Stimulated activated CD4-positive, alpha-beta T cell treated with anti-CD3 and anti-CD28 coated beads, Interleukin-15, amount 100 ng/mL, for 48 hours (primary cell): Measurements from ENCODE around the gene TMEM217.
"Not testable (repeated sequence)": the region's sequence is repeated elsewhere in the genome, so short reads cannot be mapped to it uniquely, and the experiment has no call there.

Source experiments
- DNase-seq, 2 donors: peaks; one replicate each; pipeline ENCODE4 v3.0.0-alpha.2; 2020; ENCODE audit warnings: low read depth in 2 of 2

The TMEM217 gene

GRCh38 chr6:37257634-37258404 lies at the start of gene TMEM217, which contains the start of gene TBC1D22B:
Gene TMEM217, minus strand, starts transcription at chr6:37258144. Its CDS starts 39,114 bp downstream, at chr6:37219030.
Gene TBC1D22B, plus strand, starts transcription at chr6:37257772. Its CDS starts 146 bp downstream, at chr6:37257918.
- DNase-seq = peak; percentile 95 to 97

GRCh38 chr6:37307484-37307883 lies 49.5 kb upstream of the TMEM217 start:
- DNase-seq = not testable (repeated sequence)

GRCh38 chr6:37306624-37307222 lies 48.8 kb upstream of the TMEM217 start:
- DNase-seq = no peak

GRCh38 chr6:37305841-37306425 lies 48.0 kb upstream of the TMEM217 start:
- DNase-seq = no peak

- DNase-seq = no peak
Measured at GRCh38 chr6:37304766-37305165, 46.8 kb upstream of the TMEM217 start.

GRCh38 chr6:37303891-37304503 lies 46.1 kb upstream of the TMEM217 start:
- DNase-seq = no peak

GRCh38 chr6:37303091-37303660 lies 45.2 kb upstream of the TMEM217 start:
- no peak for DNase-seq

GRCh38 chr6:37302086-37302686 lies 44.2 kb upstream of the TMEM217 start:
- no peak for DNase-seq

GRCh38 chr6:37299990-37300389 lies 42.0 kb upstream of the TMEM217 start:
- no peak for DNase-seq

- no peak for DNase-seq
Measured at GRCh38 chr6:37298958-37299357, 41.0 kb upstream of the TMEM217 start.

- DNase-seq = not testable (repeated sequence)
Measured at GRCh38 chr6:37297637-37298036, 39.7 kb upstream of the TMEM217 start.

GRCh38 chr6:37293426-37293825 lies 35.5 kb upstream of the TMEM217 start:
- no peak for DNase-seq

- peak in 1 of 2 donors; percentile 41 for DNase-seq
Measured at GRCh38 chr6:37289931-37290330, 32.0 kb upstream of the TMEM217 start.

- no peak for DNase-seq
Measured at GRCh38 chr6:37288247-37288646, 30.3 kb upstream of the TMEM217 start.

GRCh38 chr6:37287519-37288157 lies 29.7 kb upstream of the TMEM217 start:
- DNase-seq = no peak

GRCh38 chr6:37285861-37286311 lies 27.9 kb upstream of the TMEM217 start:
- peak in 1 of 2 donors; percentile 26 for DNase-seq

GRCh38 chr6:37284781-37285180 lies 26.8 kb upstream of the TMEM217 start:
- no peak for DNase-seq

GRCh38 chr6:37283671-37284151 lies 25.8 kb upstream of the TMEM217 start:
- no peak for DNase-seq

GRCh38 chr6:37283268-37283667 lies 25.3 kb upstream of the TMEM217 start:
- no peak for DNase-seq

- no peak for DNase-seq
Measured at GRCh38 chr6:37282371-37282770, 24.4 kb upstream of the TMEM217 start.
